Skeletal muscle cell (primary cell): ENCODE measurements around the gene FRMD4A.

Source experiments
- DNase-seq: peaks from one replicate; pipeline ENCODE4 v3.0.0-alpha.2; 2010; ENCODE audit warnings: low read depth
- H3K4me3 ChIP-seq: 2 replicates; pipeline ENCODE4 v1.5.1; 2011; ENCODE audit warnings: low read depth, mild to moderate bottlenecking, control low read depth, low read length, moderate library complexity

Gene FRMD4A

DNA sequence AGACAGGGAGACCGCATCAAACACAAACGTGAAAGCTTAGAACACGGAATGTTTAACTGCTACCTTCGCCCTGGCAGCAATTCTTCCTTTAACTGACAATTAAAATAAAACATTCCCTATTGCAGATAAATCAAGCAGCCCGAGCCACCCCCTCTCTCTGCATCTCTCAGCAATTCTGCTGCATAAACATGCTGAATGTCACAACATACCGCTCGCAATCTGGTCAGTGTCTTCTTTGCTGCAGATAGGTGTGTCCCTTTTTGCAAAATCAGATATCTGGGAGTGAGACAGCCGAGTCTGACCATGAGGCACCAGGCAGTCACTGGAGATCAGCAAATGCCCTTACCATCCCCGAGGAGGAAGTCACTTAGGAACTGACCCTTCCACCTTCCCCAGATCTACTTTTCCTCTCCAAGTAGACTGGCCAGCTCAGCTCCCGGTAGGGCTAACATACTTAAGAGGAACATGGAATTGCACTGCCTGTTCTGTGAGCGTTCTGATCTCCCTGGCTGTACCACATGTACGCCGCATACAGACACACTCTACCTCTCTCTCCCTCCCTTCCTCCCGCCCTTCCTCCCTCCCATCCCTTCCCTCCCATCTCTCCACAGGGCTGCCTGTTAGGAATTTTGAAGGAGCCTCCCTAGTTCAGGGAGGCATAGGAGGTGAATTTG lies at the start of gene FRMD4A:
FRMD4A (minus strand) TSS at position 537 of the 674 bp plus-strand sequence.
- DNase-seq: no peak
- H3K4me3 ChIP-seq: no peak within 1 kb of the TSS

- DNase-seq: peak; percentile 26
- no peak overlapping the region for H3K4me3 ChIP-seq
Observed at GRCh38 chr10:14379556-14380280, 49.0 kb upstream of the FRMD4A start.

- H3K4me3 ChIP-seq: no peak overlapping the region
- no peak for DNase-seq
Observed at GRCh38 chr10:14378387-14378960, 47.8 kb upstream of the FRMD4A start.

- H3K4me3 ChIP-seq: no peak overlapping the region
- DNase-seq: no peak
Observed at GRCh38 chr10:14377591-14378175, 47.0 kb upstream of the FRMD4A start.

GRCh38 chr10:14374745-14375445 lies 44.2 kb upstream of the FRMD4A start:
- no peak for DNase-seq
- H3K4me3 ChIP-seq: no peak overlapping the region

GRCh38 chr10:14372606-14373005 lies 41.9 kb upstream of the FRMD4A start:
- no peak overlapping the region for H3K4me3 ChIP-seq
- no peak for DNase-seq

GRCh38 chr10:14371581-14371980 lies 40.9 kb upstream of the FRMD4A start:
- peak; percentile 37 for DNase-seq
- no peak overlapping the region for H3K4me3 ChIP-seq

- no peak overlapping the region for H3K4me3 ChIP-seq
- DNase-seq: no peak
Observed at GRCh38 chr10:14370894-14371293, 40.2 kb upstream of the FRMD4A start.

DNA sequence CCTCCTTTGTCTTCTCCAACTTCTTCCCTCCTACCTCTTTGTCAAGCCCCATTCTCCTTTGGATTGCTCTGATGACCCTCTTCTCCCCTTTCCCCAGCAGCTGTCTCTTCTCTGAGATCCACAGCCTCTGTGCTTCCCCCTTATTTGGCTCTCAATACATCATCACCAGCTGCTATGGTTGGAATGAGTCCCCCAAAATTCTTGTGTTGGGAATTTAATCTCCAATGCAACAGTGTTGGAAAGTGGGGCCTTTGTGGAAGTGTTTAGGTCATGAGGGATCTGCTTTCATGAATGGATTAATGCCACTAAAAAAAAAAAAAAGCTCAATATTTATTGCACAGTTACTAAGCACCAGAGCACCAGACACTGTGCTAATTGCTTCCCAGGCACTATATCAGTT lies 39.2 kb upstream of the FRMD4A start:
- H3K4me3 ChIP-seq: no peak overlapping the region
- no peak for DNase-seq

DNA sequence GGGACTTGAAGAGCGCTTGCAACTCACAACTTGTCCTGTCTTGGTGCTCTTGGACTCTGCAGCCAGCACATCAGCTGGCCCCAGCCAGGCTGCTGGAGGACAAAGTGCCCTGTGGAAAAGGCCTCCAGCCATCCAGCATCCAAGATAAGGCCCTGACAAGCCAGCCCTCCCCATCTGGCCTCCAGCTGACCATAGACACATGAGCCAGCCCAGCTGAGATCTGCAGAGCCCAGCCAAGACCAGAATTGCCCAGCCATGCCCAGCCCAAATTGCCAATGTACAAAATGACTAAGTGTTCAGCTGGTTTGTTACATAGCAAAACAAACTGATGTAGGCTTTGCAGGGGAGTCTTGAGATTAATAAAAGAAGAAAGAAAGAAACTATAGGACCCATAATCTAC lies 36.0 kb upstream of the FRMD4A start:
- no peak for DNase-seq
- no peak overlapping the region for H3K4me3 ChIP-seq

DNA sequence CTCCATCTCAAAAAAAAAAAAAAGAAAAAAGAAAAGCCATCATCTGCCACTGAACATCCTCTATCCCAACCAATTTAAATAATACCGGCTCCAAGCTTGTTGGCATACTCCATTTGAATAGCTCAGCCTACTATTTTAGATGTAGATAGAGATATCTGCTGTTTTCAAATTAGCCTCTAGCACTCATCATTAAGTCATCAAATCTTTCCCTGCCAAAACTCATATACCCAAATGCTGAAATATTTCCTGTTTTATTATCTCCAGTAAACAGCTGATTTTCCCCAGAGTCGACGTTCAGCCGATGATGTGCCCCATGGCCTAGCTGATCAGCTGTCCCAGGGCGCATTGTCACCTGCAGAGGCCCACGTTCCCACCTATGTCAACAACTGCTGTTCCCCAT lies 34.5 kb upstream of the FRMD4A start:
- H3K4me3 ChIP-seq: no peak overlapping the region
- DNase-seq: no peak

DNA sequence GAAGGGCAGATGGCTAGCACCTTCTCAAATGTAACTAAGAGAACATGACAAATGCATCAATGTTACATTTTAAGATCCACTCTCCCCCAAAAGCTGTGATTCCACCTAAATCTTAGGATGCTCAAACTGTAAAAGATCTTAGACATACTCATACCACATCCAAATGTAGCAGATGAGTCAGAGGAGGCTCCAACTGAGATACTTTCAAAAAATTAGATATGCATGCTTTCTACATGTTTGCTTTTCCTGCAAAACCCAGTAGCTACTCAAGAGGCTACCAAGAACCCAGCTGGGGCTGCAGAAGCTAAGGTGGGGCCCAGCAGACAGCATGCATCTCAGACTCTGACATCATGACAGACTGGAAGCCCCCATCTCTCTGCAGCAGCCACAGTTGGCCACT lies 31.4 kb upstream of the FRMD4A start:
- no peak overlapping the region for H3K4me3 ChIP-seq
- no peak for DNase-seq

DNA sequence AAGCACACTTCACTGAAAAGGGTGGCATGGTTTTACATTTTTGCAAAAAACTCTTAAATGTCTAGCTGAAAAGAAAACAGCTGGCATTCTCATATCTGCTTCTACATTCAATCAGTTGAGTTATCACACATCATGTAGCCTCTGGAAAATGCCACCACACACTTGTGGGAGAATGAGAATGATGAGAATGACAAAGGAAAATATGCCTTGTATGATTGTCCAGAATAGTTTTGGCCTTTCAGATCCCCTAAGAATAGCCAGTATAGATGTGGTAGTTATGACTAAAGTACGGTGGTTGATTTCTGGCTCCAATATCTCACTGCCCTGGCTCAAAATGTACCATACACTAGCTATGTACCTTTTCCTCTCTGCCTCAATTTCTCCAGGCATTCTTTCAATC lies 30.2 kb upstream of the FRMD4A start:
- DNase-seq: no peak
- H3K4me3 ChIP-seq: no peak overlapping the region

DNA sequence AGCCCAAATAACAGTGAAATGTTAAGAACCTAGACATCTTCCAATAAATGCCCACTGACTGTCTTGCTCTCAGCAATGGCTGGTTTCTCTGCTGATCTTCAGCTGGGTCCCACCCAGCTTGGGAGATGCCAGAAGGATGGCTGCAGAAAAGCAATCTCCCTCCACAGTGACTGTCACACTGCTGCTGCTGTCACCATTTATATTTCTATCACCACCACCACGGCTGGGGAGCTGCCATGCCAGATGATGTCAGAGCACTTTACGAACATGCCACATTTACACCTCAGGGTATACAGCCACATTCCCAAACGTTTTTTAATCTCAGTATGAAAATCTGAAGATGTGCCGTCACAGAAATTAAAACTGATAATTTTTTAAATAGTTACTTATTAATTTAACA lies 29.8 kb upstream of the FRMD4A start:
- H3K4me3 ChIP-seq: no peak overlapping the region

GRCh38 chr10:14358886-14359573 lies 28.3 kb upstream of the FRMD4A start:
- no peak overlapping the region for H3K4me3 ChIP-seq
- DNase-seq: no peak

More for the DNA sequence above, 29.8 kb upstream of the FRMD4A start:
- DNase-seq: no peak

GRCh38 chr10:14356921-14357320 lies 26.2 kb upstream of the FRMD4A start:
- no peak for DNase-seq
- H3K4me3 ChIP-seq: no peak overlapping the region

- no peak for DNase-seq
- H3K4me3 ChIP-seq: no peak overlapping the region
Observed at GRCh38 chr10:14355750-14356149, 25.0 kb upstream of the FRMD4A start.

DNA sequence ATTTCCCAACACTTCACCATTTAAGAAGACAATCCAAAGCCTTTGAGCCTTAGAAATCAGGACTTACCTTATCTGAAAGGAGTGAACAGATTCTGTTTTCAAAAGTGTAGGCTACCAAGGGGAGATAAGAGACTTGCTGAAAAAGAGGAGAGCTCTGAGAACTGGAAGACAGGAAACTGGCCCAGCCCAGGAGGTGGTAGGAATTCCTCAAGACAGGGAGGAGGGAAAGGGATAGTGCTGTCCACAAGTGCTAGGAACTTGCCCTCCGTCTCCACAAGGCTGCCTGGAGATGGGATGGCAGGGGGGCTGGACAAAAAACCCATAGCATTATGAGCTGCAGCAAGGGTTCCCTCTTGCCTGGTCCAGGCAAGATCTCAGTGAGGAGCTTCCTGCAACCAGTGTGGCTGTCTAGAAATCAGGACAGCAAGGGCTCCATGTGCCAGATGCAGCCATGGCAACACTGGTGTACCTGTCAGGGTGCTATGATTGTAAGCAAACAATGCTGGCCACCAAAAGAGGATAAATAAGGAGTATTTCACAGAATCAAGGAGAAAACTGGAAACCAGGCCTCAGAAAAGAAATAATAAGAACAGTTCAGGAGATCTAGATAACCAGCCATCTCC lies 22.7 kb upstream of the FRMD4A start:
- H3K4me3 ChIP-seq: no peak overlapping the region
- DNase-seq: no peak

DNA sequence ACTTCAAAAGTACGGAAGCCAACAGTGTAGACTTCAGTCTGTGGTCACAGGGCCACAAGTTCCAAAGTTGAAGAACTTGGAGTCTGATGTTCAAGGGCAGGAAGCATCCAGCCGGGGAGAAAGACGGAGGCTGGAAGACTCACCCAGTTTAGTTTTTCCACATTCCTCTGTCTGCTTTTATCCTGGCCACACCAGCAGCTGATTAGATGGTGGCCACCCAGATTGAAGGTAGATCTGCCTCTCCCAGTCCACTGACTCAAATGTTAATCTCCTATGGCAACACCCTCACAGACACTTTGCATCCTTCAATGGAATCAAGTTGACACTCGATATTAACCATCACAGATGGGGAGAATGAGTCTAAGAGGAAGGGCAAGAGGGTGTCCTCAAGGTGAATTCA lies 19.3 kb upstream of the FRMD4A start:
- H3K4me3 ChIP-seq: no peak overlapping the region
- no peak for DNase-seq
